HG02852 (cell line): Measurements from ENCODE around the gene XK.
"Not testable (repeated sequence)": the region's sequence is repeated elsewhere in the genome, so short reads cannot be mapped to it uniquely, and the experiment has no call there.

Experiments
- ATAC-seq: cut with Tn5 transposase; IDR thresholded peaks from one replicate; pipeline ENCODE4 v1.9.1; 2021; ENCODE audit warnings: mild to moderate bottlenecking, moderate library complexity; ENCODE audit not compliant: unreplicated experiment

XK gene

DNA sequence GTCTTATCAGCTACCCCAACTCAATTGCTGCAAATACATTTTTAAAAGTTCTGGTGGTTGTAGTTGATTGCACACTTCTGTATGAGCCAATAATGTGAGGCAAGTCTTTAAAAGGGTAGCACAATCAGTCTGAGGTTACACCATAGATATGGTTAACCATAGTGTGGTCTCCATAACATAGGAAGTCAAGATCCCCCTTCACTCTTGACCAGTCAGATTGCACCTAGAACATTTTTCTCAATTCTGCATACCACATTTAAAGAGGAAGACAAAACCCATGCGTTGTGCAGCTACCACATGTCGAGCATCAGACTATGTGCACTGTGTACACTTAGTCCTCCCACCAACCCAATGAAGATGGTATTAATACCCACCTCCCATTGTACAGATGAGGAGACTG lies 67.8 kb downstream of the XK start:
- ATAC-seq: no peak

GRCh38 chrX:37754516-37754915 lies 68.9 kb downstream of the XK start:
- ATAC-seq: peak; percentile 11

DNA sequence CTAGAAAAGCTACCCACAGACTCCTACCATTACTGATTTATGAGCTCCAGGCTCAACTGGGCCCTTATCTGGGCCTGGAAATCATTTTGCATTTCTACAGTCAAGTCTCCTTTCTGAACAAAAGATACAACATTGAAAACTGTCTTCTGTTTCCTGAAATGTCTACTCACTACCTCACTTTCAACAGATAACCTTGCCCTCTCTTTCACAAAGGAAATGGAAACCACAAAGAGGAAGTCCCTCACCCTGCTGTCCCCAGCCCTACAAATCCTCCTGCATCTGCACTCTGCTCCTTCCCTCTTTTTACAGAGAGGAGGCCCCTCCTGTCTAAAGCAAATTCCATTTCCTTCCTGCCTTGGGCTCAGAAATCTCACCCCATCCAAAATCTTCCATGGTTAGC lies 69.4 kb downstream of the XK start:
- ATAC-seq: peak; percentile 91

GRCh38 chrX:37757082-37757481 lies 71.5 kb downstream of the XK start:
- ATAC-seq: no peak

- no peak for ATAC-seq
These were observed 73.8 kb downstream of the XK start for GRCh38 chrX:37759351-37759750.

DNA sequence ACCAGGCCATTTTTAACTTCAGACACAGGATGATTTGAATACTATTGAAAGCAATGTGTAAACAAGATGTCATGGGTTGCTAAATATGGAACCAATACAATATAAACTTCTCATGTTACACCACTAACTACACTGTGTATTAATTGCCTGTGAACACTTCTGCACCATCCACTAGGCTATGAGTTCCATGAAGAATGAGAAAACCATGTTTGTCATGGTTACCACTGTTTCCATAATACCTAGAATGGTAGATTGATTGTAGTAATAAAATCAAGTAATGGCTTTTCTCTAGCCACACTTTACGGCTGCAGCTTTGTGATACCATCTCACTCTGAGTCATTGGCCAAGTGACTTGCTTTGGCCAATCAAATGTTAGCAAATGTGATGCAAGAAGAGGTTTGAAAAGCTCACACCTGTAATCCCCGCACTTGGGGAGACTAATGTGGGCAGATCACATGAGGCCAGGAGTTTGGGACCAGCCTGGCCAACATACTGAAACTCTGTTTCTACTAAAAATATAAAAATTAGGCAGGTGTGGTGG lies 74.4 kb downstream of the XK start:
- ATAC-seq: no peak

DNA sequence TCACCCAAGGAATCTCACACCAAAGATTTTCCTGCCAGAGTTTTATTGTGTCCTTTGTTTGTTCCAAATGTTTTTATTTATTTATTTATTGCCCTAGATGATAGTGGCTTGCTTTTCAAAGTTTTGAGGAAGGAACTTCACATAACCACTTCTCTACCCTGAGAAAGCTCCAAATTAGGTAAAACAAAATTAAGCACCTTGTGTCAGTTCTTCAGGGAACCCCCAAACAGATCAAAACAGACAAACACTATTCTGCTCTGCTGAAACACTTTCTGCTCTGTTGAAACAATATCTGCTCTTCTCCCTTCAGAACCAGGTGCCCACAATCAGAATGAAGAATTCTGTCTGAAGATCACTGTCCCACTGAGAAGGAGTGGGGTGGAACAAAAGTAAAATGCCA lies 77.8 kb downstream of the XK start:
- ATAC-seq: no peak

DNA sequence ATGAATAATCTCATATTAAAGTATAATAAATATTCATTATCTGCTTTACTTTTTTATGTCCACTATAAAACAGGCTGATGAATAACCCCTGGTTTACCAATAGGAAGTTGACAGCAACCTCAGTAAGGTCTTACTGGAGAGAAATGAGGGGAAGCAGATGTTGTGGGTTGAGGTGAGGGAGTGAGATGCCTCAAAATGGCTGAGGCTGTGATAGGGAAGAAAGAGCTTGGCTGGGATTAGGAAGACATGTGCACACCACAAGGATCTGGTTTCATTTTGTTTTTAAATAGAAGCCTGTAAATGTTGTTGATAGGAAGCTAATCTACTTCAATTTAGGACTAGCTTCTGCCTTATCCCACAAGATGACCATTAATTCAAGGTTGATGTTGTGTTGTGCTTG lies 79.9 kb downstream of the XK start:
- ATAC-seq: no peak

- ATAC-seq: no peak
These were observed 81.8 kb downstream of the XK start for GRCh38 chrX:37767430-37767829.

- not testable (repeated sequence) for ATAC-seq
These were observed 83.3 kb downstream of the XK start for GRCh38 chrX:37768866-37769265.

DNA sequence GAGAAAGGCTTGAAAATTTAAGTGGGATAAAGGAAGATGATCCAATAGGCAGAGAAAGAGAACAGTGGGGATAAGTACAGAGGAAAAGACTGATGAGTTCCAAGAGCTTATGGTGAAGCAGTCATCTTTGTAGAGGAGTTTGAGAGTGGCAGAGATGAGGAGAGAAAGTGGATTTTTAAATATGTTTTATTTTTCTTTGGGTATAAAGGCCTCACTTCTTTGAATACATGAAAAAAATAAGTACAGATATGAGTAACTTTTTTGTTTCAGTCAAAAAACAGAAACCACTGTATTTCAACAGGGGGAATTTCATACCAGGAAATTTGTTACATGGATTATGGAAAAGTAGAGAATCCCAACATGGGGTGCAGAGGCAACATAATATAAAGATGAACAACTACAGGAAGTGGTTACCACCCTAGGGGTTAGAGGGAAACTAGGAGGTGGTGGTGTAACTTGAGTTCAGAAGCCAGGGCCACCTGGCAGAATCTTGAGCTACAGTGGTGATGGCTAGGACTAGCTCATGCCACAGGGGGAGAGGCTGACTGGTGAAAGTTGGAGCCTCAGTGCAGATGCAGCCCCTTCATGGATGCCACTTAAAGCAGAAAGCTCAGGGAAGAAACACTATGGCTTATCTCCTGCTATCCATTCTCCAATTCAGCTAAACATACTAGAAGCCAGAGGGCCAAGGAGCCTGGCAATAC lies 90.8 kb downstream of the XK start:
- peak; percentile 53 for ATAC-seq

DNA sequence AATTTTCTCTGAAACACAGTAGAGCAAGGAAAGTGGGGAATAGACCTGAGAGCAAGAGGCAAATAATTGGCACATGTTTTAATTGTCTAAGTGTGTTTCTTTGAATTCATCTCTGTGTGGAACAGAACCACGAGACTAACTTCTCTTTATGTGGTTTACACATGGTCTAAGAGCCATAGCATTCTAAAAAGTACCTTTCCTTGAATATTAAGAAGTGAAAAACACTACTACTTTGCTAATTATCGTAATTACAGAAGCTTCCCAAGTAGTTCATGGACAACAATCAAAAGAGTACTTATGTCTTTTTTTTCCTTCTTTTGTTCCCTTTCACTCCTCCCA lies 91.4 kb downstream of the XK start:
- peak; percentile 38 for ATAC-seq

DNA sequence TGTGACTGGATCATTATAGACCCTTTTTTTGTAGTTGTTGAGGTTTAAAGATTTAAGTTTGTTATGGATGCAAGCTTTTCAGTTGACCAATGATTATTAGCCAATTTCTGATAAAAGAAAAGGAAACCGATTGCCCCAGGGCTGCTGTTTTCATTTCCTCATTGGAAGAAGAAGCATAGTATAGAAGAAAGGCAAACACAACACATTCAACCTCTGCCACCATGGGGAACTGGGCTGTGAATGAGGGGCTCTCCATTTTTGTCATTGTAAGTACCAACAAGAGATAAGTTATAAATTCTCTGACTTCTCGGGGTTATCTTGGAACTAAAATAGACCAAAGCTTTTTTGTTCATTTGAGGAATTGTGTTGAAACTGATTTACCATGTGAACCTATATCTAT lies 94.3 kb downstream of the XK start, which contains the start of gene CYBB:
CYBB (plus strand) TSS at position 203 of the 400 bp plus-strand sequence; CDS start at position 222, 19 bp downstream.
- no peak for ATAC-seq

- ATAC-seq: no peak
These were observed 95.5 kb downstream of the XK start for GRCh38 chrX:37781081-37781480.
